Fibroblast of lung (primary cell): ENCODE measurements around the gene KAT14. TPM values are rescaled to one million over a fixed set of nuclear protein-coding genes. Genes with fewer than 3 reads are reported as not detected.

ENCODE experiments used
- DNase-seq, 2 donors: peaks; one replicate each; pipeline versions ENCODE4 v3.0.0 to v3.0.0-alpha.2; 2010; ENCODE audit warnings: low read depth in 2 of 2
- H2AFZ ChIP-seq: 2 replicates; pipeline ENCODE4 v1.5.1; 2012; ENCODE audit warnings: low read length, control low read depth, inconsistent platforms
- H3K27ac ChIP-seq: 2 replicates; pipeline ENCODE4 v1.5.1; 2011; ENCODE audit warnings: low read length, control low read depth; ENCODE audit not compliant: insufficient read depth
- H3K27me3 ChIP-seq: 2 replicates; pipeline ENCODE4 v1.5.1; 2011; ENCODE audit warnings: mild to moderate bottlenecking, low read length; ENCODE audit not compliant: control insufficient read depth, insufficient read depth
- H3K36me3 ChIP-seq: 2 replicates; pipeline ENCODE4 v1.5.1; 2011; ENCODE audit warnings: low read length; ENCODE audit not compliant: control insufficient read depth, insufficient read depth
- H3K4me1 ChIP-seq: 2 replicates; pipeline ENCODE4 v1.5.1; 2011; ENCODE audit warnings: low read length; ENCODE audit not compliant: control insufficient read depth, insufficient read depth; ENCODE audit errors: extremely low read depth
- H3K4me2 ChIP-seq: 2 replicates; pipeline ENCODE4 v1.5.1; 2011; ENCODE audit warnings: low read length, control low read depth; ENCODE audit not compliant: insufficient read depth; ENCODE audit errors: extremely low read depth
- H3K4me3 ChIP-seq, 4 experiments: fragments of 200-600 bp in 1 of 4; sonication (generic) in 1 of 4; replicated peaks in 1 of 4; 2 replicates each; pipeline ENCODE4 v1.5.1; 2011 to 2016; ENCODE audit warnings: low read length in 4 of 4, low read depth in 3 of 4, mild to moderate bottlenecking in 3 of 4, control low read depth in 2 of 4, inconsistent platforms in 1 of 4, mixed read lengths in 1 of 4; ENCODE audit not compliant: insufficient read depth in 1 of 4; ENCODE audit errors: control extremely low read depth in 1 of 4
- H3K79me2 ChIP-seq: 2 replicates; pipeline ENCODE4 v1.5.1; 2012; ENCODE audit warnings: mild to moderate bottlenecking, low read length, inconsistent platforms; ENCODE audit not compliant: control insufficient read depth, insufficient read depth
- H3K9ac ChIP-seq: 2 replicates; pipeline ENCODE4 v1.5.1; 2011; ENCODE audit warnings: mild to moderate bottlenecking, low read length, control low read depth; ENCODE audit not compliant: insufficient read depth
- H3K9me3 ChIP-seq: 2 replicates; pipeline ENCODE4 v1.5.1; 2012; ENCODE audit warnings: low read depth, low read length; ENCODE audit not compliant: control insufficient read depth, insufficient read depth
- H4K20me1 ChIP-seq: 2 replicates; pipeline ENCODE4 v1.5.1; 2011; ENCODE audit warnings: low read length; ENCODE audit not compliant: control insufficient read depth, insufficient read depth; ENCODE audit errors: extremely low read depth
- EZH2 ChIP-seq: IDR thresholded peaks from 2 replicates; pipeline ENCODE4 v1.5.1; 2012; ENCODE audit warnings: low read length, control low read depth, mild to moderate bottlenecking; ENCODE audit errors: missing control alignments
- polyA plus RNA-seq, 2 donors: library from polyadenylated mRNA; depleted of rRNA in 1 of 2; stranded (reverse) in 1 of 2; unstranded in 1 of 2; fragments of >200 nt; gene quantifications; 2 replicates each; pipeline ENCODE4 v1.2.1, GENCODE V29; 2011 to 2012; ENCODE audit warnings: missing spikeins in 1 of 2
- total RNA-seq: library from RNA; depleted of rRNA; stranded (reverse); fragments of >200 nt; gene quantifications from 2 replicates; pipeline ENCODE4 v1.2.1, GENCODE V29; 2014
- TF ChIP-seq, protein P1 (sequence below), 2 donors: IDR thresholded peaks in 1 of 2; conservative IDR thresholded peaks in 1 of 2; 1 replicate in 1 of 2; 2 replicates in 1 of 2; pipeline ENCODE4 v1.5.1; 2011 to 2012; ENCODE audit warnings: low read length in 2 of 2, control low read depth in 1 of 2, inconsistent platforms in 1 of 2, low read depth in 1 of 2, mild to moderate bottlenecking in 1 of 2

The KAT14 gene
- total and polyA plus RNA-seq, 2 donors (not counting 1 experiment from before 2014, with no cell fraction given), result 9.8 to 17.0 TPM

DNA sequence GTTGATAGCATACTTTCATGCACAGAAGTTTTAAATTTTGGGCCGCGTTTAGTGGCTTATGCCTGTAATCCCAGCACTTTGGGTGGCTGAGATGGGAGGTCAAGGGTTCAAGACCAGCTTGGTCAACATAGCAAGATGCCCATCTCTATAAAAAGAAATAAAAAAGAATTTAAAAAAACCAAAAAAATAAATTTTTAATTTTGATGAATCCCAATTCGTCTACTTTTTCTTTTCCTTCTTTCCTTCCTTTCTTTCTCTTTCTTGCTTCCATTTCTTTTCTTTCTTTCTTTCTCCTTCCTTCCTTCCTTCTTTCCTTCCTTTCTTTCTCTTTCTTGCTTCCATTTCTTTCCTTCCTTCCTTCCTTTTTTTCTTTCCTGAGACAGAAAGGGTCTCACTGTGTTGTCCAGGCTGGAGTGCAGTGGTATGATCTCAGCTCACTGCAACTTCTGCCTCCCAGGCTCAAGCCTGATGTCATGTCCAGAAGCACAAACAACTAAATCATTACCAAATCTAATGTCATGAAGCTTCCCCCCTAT lies 95.8 kb downstream of the KAT14 start:
- Histone ChIP-seq H3K9ac (no peak overlapping the region), H3K4me1 (no peaks in the 10 kb centered on the region), H4K20me1 (no peaks in the 10 kb centered on the region), H3K79me2 (no peaks in the 10 kb centered on the region), H3K4me2 (no peak overlapping the region), H3K27me3 (peaks cover 2% of the 10 kb centered on the region), H3K9me3 (no peaks in the 10 kb centered on the region), H2AFZ (no peak overlapping the region), H3K27ac (no peak overlapping the region), H3K4me3 (no peak overlapping the region), H3K36me3 (no peaks in the 10 kb centered on the region)
- no peak for DNase-seq
- TF ChIP-seq, protein P1, sequence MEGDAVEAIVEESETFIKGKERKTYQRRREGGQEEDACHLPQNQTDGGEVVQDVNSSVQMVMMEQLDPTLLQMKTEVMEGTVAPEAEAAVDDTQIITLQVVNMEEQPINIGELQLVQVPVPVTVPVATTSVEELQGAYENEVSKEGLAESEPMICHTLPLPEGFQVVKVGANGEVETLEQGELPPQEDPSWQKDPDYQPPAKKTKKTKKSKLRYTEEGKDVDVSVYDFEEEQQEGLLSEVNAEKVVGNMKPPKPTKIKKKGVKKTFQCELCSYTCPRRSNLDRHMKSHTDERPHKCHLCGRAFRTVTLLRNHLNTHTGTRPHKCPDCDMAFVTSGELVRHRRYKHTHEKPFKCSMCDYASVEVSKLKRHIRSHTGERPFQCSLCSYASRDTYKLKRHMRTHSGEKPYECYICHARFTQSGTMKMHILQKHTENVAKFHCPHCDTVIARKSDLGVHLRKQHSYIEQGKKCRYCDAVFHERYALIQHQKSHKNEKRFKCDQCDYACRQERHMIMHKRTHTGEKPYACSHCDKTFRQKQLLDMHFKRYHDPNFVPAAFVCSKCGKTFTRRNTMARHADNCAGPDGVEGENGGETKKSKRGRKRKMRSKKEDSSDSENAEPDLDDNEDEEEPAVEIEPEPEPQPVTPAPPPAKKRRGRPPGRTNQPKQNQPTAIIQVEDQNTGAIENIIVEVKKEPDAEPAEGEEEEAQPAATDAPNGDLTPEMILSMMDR (conservative IDR thresholded peaks at IDR 0.05 in 1 of 2, IDR thresholded peaks at IDR 0.05 in 1 of 2; ENCODE audit: low read depth in 1 of 2, low read length in 2 of 2), result no peak
- TF ChIP-seq EZH2, result no peak

Other genes starting within 250 kb of the KAT14 start
- gene SNX5, start 169.1 kb upstream of the KAT14 start, total RNA-seq, result 122 and 127 TPM in 2 replicates
- 73.5 and 76.7 TPM in 2 replicates for gene SNX5, start 169.1 kb upstream of the KAT14 start, polyA plus RNA-seq
- 5.4 and 11.9 TPM in 2 replicates for gene MGME1, start 168.8 kb upstream of the KAT14 start, total RNA-seq
- 11.5 and 11.7 TPM in 2 replicates for gene MGME1, start 168.8 kb upstream of the KAT14 start, polyA plus RNA-seq
- not detected in 2 replicates for gene OVOL2, start 79.9 kb upstream of the KAT14 start, total RNA-seq
- gene OVOL2, start 79.9 kb upstream of the KAT14 start, polyA plus RNA-seq, result not detected in 2 replicates
- 12.1 and 13.9 TPM in 2 replicates for gene PET117, start within 50 bp of the KAT14 start, total RNA-seq
- 13.2 and 15.9 TPM in 2 replicates for gene PET117, start within 50 bp of the KAT14 start, polyA plus RNA-seq
- 27.0 and 31.5 TPM in 2 replicates for gene ZNF133, start 150.7 kb downstream of the KAT14 start, total RNA-seq
- 7.0 and 8.7 TPM in 2 replicates for gene ZNF133, start 150.7 kb downstream of the KAT14 start, polyA plus RNA-seq